Activated CD8-positive, alpha-beta T cell treated with anti-CD3 and anti-CD28 coated beads, Interleukin-2, amount 10 ng/mL, durations not matched to agents 7 days and 5 days (primary cell): ENCODE data around the gene GPR157. TPM values are rescaled to one million over a fixed set of nuclear protein-coding genes. Genes with fewer than 3 reads are reported as not detected.

Experiments used
- ATAC-seq: fragments of 150-1000 bp; cut with Tn5 transposase; one replicate; pipeline ENCODE4 v1.10.0; 2021; ENCODE audit warnings: moderate library complexity
- CTCF ChIA-PET: fragments of 350-600 bp; sonication (Branson Sonifier 250); formaldehyde crosslinking; loops from one replicate; lab custom pipeline; 2021; ENCODE audit warnings: antibody characterized with exemption; lab: Charles Lee
- POLR2A ChIA-PET: fragments of 350-600 bp; sonication (Branson Sonifier 250); formaldehyde crosslinking; loops from one replicate; lab custom pipeline; 2021; ENCODE audit warnings: antibody characterized with exemption; lab: Charles Lee
- DNase-seq: peaks from one replicate; pipeline ENCODE4 v3.0.0-alpha.2; 2020
- H3K27ac Mint-ChIP-seq: one replicate; pipeline ENCODE4 v1.8.0; 2021; ENCODE audit warnings: mild to moderate bottlenecking, mixed read lengths
- H3K27me3 Mint-ChIP-seq: one replicate; pipeline ENCODE4 v1.8.0; 2021; ENCODE audit warnings: low read depth, mixed read lengths
- H3K36me3 Mint-ChIP-seq: one replicate; pipeline ENCODE4 v1.8.0; 2021; ENCODE audit warnings: low read depth, mixed read lengths
- H3K4me1 Mint-ChIP-seq: one replicate; pipeline ENCODE4 v1.8.0; 2021; ENCODE audit warnings: low read depth, mixed read lengths
- H3K4me3 Mint-ChIP-seq: one replicate; pipeline ENCODE4 v1.8.0; 2021; ENCODE audit warnings: mild to moderate bottlenecking, mixed read lengths
- H3K9me3 Mint-ChIP-seq: one replicate; pipeline ENCODE4 v1.8.0; 2022; ENCODE audit warnings: mixed read lengths; ENCODE audit not compliant: insufficient read depth
- total RNA-seq, 2 experiments: library from RNA; stranded (reverse); gene quantifications; one replicate each; pipeline ENCODE4 v1.2.3, GENCODE V29; 2021

GPR157 gene
- total RNA-seq, 2 experiments from 2014 or later, result 1.2 to 1.4 TPM

- Mint-ChIP-seq H3K27me3 (peaks cover 13% of the 10 kb centered on the region), H3K27ac (no peak overlapping the region), H3K9me3 (no peaks in the 10 kb centered on the region), H3K4me3 (no peak overlapping the region), H3K36me3 (no peaks in the 10 kb centered on the region), H3K4me1 (no peaks in the 10 kb centered on the region)
- CTCF ChIA-PET, result no interaction called here
- no peak for ATAC-seq
- no peak for DNase-seq
- POLR2A ChIA-PET, result no interaction called here
Observed at GRCh38 chr1:9052272-9053049, 76.4 kb downstream of the GPR157 start.

GRCh38 chr1:9051379-9051778 is 77.5 kb downstream of the GPR157 start:
- Mint-ChIP-seq H3K27ac (no peak overlapping the region), H3K4me3 (no peak overlapping the region), H3K36me3 (no peaks in the 10 kb centered on the region), H3K4me1 (no peaks in the 10 kb centered on the region), H3K27me3 (peaks cover 20% of the 10 kb centered on the region), H3K9me3 (no peaks in the 10 kb centered on the region)
- no peak for DNase-seq
- CTCF ChIA-PET, result interaction anchor here (1.1 kb wide), 1 partner anchor 47 kb away, joined by 4 read pairs; no protein-coding TSS in a partner anchor
- POLR2A ChIA-PET, result no interaction called here
- ATAC-seq, result no peak

GRCh38 chr1:9050803-9051202 is 78.1 kb downstream of the GPR157 start:
- no peak for DNase-seq
- H3K9me3 Mint-ChIP-seq, result no peaks in the 10 kb centered on the region
- no peak overlapping the region for H3K27ac Mint-ChIP-seq
- CTCF ChIA-PET, result interaction anchor here (1.1 kb wide), 1 partner anchor 46 kb away, joined by 4 read pairs; no protein-coding TSS in a partner anchor
- POLR2A ChIA-PET, result no interaction called here
- peaks cover 21% of the 10 kb centered on the region for H3K27me3 Mint-ChIP-seq
- H3K4me3 Mint-ChIP-seq, result no peak overlapping the region
- no peak for ATAC-seq
- H3K36me3 Mint-ChIP-seq, result no peaks in the 10 kb centered on the region
- H3K4me1 Mint-ChIP-seq, result no peaks in the 10 kb centered on the region

Other genes with a start within 250 kb of the GPR157 start
- 1 to 10 TPM; 6.3 to 6.4 TPM for gene CA6, start 183.2 kb downstream of the GPR157 start, total RNA-seq
- gene SLC2A7, start 102.7 kb downstream of the GPR157 start, total RNA-seq, result under 1 TPM; 0.16 to 0.18 TPM
- gene SLC2A5, start 59.5 kb downstream of the GPR157 start, total RNA-seq, result not detected
- gene H6PD, start 105.7 kb upstream of the GPR157 start, total RNA-seq, result 10 to 100 TPM in 1 of 2 experiments, 1 to 10 TPM in 1; 9.7 to 10.2 TPM
- 1 to 10 TPM; 1.1 TPM for gene SPSB1, start 163.8 kb upstream of the GPR157 start, total RNA-seq